GM18868 (cell line): ENCODE data around the gene DRAP1.

Source experiments
- ATAC-seq: cut with Tn5 transposase; IDR thresholded peaks from one replicate; pipeline ENCODE4 v1.9.1; 2021; ENCODE audit warnings: mild to moderate bottlenecking, moderate library complexity; ENCODE audit not compliant: unreplicated experiment

The DRAP1 gene

DNA sequence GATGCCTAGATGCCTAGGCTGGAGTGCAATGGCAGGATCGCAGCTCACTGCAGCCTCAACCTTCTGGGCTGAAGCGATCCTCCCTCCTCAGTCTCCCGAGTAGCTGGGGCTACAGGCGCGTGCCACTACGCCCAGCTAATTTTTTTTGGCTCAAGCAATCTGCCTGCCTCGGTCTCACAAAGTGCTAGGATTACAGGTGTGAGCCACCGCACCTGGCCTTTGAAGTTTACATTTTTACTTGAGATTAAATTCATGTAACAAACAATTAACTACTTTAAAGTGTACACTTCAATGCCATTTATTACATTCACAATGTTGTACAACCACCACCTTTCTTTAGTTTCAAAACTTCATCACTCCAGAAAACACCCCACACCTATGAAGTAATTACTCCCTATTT is 15.5 kb upstream of the DRAP1 start:
- no peak for ATAC-seq

GRCh38 chr11:65906602-65907001 is 12.6 kb upstream of the DRAP1 start:
- no peak for ATAC-seq

DNA sequence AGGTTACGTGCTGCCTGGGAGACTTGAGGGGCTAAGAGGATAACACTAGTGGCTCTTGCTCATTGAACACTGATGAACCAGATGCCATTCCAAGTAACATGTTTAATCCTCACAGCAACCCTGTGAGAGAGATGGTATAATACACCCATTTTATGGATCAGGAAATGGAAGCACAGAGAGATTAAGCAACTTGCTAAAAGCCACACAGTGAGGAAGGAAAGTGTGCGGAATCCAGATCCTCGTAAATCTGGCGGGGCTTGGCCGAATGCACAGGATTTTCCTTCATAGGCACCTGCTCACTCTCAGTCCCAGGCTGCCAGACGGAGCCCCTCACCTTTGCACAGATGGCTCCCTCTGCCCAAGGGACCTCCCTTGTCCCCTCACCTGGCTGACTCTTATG is 11.3 kb upstream of the DRAP1 start:
- no peak for ATAC-seq

DNA sequence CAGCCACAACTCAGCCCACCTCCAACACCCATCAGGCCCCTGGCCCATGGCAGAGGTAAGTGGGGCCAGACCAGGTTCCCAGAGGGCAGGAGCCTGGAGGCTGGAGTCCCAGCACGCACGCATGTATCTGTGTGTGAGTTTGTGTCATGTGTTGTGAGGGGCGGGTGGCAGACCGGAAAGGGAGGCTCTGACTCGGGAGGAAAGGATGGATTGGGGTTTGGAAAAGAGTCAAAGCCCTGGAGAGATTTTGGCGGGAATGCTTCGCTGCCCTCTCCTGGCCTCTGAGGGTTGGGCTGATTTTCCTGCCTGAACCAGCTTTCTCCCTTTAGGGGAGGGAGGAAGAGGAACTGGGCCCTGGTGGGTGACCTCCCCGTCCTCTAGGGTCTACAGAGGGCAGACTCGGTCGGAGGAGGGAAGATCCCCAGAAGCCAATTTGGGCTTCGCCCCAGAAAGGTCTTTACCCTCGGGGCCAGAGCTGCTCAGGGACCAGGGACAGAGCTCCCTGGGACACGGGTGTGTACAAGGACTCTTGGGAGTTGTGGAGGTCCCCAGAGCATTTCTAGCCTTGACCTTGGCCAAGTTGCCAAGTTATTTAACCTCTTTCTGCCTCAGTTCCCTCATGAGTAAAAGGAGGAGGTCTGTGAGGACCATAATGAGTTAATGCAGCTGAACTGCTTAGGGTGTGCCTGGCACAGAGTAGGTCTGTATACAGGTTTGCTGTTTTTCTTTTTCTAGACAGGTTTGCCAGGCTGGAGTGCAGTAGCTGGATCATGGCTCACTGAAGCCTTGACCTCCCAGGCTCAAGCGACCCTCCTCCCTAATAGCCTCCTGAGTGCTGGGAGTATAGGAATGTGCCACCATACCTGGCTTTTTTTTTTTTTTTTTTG is 7.3 kb upstream of the DRAP1 start:
- no peak for ATAC-seq

DNA sequence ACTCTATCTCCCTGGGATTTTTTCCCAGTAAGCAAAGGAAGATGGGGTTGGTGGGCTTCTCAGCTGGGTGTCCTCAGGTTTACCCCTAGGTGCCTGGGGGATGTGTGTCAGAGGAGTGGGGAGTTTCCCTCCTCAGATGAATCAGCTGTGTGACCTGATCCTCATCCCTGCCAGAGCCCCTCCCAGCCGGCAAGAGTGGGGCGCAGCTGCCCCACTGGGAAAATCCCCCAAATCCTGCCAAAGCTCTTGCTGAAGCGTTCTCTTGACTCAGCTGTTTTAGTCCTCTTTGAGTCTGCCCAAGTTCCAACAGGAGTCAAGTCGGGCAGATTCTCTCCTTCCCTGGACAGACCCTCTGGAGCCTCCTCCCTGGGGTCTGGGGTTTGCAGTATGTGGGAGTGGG is 6.4 kb upstream of the DRAP1 start:
- no peak for ATAC-seq

DNA sequence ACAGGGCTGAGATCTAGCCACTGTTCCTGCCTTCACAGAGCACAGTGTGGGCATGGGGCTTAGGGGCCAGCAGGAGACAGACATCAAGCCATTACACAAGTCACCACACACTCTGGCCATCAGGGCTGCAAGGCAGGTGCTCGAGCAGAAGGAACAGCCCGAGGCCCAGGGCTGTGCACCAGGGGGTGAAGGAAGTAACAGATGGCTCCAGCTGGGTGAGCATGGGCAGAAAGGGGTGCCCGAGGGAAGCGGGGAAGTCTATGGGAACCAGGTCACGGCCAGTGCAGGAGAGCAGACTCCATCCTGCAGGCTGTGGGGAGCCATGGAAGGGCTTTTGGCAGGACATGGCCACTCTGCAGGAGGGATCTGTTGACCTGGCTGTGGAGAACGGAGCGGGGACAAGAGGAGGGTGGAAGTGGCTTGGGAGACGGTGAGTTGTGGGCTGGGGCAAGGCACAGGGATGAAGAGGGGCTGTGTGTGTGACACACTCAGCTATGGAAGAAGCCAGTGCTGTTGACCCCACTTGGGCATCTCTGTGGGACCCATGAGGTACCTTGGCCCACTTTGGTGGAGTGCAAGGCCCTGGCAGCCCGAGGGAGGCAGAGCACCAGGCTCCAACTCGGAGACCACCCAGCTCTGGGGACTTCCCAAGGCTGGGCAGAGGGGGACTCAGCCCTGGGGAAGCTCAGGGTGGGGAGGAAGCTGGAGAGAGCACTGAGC is 4.0 kb upstream of the DRAP1 start:
- no peak for ATAC-seq

- no peak for ATAC-seq
These were observed 3.4 kb upstream of the DRAP1 start for GRCh38 chr11:65915821-65916251.

GRCh38 chr11:65916391-65916790 is 2.8 kb upstream of the DRAP1 start:
- ATAC-seq, result no peak

DNA sequence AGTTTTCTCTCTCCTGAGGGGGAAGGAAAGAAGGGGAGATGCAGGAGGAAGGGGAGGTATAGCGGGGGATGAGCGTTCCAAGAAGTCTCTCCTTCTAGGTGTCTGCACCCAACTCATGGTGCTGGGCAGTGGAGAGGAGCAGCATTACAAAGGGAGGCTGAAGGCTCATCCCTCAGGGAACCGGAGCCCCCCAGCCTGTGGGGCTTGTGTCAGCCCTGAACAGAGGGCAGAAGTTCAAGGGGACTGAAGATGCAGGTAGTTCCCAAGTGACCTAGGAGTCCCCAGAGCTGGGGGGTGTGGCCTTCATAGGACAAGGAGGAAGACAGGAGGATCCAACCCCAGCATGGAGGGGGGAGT is 2.2 kb upstream of the DRAP1 start:
- no peak for ATAC-seq

DNA sequence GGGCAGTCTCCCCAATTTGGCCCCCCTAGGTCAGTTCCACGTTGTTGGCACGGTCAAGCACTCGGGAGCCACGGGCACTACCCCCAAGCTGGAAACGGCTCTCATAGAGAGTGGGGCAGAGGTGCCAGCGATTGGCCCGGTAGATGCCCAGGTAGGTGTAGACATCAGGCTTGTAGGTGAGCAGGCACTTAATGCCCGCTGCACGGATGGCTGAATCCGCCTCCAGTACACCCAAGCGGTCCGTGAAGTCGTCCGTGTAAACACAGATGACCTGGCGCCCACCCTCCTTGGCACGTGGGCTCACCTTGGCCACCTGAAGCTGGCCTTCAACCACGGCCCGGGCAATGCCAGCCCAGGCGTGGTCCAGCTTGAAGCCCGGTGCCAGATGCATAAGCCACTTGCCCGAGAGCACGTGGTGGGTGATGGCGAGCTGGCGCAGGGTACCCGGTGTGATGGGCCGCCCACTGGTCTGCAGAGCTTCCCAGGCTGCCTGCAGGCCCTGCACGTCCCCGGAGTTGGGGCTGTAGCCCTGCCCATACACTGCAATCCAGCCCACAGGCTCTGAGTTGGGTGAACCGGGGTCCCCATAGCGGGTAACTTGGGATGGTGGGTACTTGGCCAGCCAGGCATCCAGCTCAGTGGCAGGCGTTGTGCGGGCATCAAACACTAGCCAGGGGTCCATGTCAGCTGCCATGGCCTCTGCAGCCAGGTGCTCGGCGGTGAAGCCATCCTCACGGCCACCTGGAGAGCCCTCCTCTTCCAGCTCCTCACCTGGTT is 1.6 kb upstream of the DRAP1 start:
- no peak for ATAC-seq

DNA sequence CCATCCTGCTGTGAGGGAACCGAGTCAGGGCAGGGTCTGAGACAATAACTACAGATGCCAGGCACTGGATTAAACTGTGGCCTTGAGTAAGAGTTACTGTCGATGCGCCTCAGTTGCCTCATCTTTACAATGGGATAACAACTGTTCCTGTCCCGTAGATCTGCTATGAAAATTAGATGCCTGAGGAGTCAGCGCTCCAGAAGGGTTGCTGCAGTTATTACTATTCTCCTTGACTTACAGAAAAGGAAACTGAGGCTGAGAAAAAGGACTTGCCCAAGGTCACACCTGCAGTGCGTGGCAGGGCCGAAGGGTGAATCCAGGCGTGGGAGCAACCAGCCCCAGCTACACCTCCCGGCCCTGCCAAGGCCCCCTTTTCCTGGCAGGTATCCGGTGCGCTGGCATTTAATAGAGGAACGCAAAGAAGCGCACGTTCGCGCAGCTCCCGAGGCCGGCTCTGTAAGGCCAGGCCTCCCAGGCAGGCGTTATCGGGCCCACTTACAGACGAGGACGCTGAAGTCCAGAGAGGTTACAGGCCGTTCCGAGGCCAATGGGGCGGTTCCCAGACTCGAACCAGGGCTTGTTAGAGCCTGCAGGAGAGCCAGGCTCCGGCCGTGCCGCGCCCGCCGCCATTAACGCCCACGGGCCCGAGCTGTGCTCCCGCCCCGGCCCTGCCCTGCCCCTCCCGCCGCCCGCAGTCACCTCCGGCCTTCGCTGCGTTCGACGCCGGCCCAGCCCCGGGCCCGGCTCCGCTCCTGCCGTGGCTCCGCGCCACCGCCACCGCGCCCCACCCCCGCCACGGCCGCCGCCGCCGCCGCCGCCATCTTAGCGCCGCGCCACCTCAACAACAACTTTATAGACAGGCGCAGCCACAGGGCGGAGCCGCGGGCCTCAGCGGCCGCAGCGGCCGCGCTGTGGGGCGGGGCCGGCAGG is 750 bp upstream of the DRAP1 start, which contains the start of gene C11orf68:
TSS of gene C11orf68 (minus strand) at position 852 of the 930 bp plus-strand sequence. CDS start at position 821, 31 bp downstream.
- peak; percentile 51 for ATAC-seq

DNA sequence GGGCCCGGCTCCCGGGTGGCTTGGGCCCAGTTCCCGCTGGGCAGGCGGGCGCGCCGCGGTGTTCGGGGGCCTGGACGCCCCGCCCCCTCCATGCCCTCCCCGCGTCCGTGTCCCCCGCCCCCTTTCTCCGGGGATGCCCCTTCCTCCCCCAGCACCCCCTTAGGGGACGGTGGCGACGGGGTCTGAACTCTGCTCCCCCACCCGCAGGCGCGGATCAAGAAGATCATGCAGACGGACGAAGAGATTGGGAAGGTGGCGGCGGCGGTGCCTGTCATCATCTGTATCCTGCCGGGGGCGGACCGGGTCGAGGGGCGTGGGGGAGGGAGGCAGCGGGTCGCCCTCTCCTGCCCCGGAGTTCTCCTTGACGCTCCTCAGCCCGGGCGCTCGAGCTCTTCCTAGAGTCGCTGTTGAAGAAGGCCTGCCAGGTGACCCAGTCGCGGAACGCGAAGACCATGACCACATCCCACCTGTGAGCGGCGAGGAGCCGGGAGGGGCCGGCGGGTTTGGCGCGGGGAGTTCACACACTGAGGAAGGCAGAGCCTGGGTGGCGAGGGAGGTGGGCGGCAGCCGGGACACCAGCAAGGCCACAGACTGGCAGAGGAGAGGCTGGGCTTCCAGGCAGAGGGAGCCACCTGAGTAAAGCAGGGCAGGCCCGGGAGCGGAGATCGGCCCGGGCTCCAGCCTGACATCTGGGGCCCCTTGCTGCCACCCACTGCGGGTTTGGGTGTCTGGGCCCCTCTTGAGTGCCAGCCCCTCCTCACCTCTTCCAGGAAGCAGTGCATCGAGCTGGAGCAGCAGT is 546 bp downstream of the DRAP1 start:
- ATAC-seq, result peak; percentile 32

- ATAC-seq, result no peak
These were observed 1.2 kb downstream of the DRAP1 start for GRCh38 chr11:65920372-65920802.

- ATAC-seq, result no peak
These were observed 1.9 kb downstream of the DRAP1 start for GRCh38 chr11:65921033-65921555.

DNA sequence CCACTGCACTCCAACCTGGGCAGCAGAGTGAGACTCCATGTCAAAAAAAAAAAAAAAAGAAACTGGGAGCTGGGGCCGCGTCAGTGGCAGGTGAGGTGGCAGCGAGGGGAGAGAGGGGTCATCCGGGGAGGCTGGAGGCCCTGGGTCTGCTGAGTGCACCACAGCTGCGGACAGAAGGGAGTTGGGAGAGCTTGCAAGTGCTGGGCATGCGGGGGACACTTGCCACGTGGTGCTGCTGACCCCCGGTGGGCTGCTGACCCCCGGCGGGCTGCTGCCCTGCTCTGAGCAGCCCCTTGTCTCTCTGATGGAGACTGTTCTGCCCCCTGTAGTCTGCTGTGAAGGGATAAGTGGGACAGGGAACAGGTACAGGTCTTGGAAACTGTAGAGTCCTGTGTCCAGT is 2.6 kb downstream of the DRAP1 start:
- ATAC-seq, result no peak

GRCh38 chr11:65922565-65922964 is 3.3 kb downstream of the DRAP1 start:
- no peak for ATAC-seq

DNA sequence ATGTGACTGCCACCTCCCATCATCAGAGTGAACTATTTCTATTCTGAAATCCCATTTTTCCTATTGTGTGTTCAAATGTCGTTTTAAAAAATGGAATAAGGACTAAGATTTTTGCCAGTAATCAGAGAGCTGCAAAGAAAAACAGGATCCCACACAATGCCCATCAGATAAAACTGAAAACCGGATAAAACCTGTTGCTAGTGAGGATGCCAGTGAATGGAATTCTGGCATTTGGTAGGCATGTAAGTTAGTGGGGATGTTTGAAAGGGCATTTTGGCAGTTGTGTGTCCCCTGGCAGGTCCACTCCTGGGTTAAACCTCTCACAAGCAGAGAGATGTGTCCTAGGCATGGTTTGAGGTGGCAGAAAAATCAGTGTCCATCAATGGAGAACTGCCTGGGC is 6.2 kb downstream of the DRAP1 start:
- no peak for ATAC-seq

DNA sequence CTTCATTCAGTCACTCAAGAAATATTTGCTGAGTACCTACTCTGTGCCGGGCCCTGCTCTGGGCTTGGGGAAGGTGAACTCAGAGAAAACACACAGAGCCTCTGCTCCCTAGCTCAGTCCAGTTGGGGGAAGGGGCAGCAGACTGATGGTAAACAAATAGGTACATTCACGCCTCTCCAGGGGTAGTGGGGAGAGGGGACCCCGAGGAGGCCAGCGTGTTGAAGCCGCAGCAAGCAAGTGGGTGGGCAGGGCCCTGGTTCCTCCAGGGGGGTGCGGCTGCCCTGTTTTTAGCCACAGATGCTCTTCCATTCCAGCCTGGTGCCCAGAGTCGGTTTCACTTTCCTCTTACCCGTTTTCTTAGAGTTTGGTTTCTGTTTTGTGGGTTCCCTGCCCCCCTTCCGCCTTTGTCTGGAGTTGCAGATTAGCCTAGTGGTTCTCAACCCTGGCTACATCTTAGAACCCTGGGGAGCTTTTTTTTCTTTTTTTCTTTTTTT is 8.7 kb downstream of the DRAP1 start:
- ATAC-seq, result peak; percentile 65

DNA sequence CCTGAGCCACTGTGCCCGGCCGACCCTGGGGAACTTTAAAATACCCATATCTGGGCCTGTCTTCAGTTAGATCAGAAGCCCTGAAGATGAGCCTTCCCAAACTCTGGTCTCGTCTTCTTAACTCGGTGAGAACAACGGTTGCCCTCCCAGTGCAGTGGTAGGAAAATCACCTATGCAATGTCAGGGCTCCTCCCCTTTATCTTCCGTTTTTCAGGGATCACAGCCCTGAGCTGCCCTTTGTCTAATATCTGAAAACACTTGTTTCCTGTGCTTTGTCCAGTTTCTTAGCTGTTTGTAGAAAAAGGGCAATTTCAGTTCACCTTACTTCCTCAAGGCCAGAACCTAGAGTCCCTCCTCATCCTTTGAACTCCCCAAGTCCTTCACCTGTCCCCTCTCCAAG is 9.4 kb downstream of the DRAP1 start:
- ATAC-seq, result no peak
